ENCODE data around the gene FGF18.
"Not testable (repeated sequence)": the region's sequence is repeated elsewhere in the genome, so short reads cannot be mapped to it uniquely, and the experiment has no call there.

The FGF18 gene, protein sequence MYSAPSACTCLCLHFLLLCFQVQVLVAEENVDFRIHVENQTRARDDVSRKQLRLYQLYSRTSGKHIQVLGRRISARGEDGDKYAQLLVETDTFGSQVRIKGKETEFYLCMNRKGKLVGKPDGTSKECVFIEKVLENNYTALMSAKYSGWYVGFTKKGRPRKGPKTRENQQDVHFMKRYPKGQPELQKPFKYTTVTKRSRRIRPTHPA

DNA sequence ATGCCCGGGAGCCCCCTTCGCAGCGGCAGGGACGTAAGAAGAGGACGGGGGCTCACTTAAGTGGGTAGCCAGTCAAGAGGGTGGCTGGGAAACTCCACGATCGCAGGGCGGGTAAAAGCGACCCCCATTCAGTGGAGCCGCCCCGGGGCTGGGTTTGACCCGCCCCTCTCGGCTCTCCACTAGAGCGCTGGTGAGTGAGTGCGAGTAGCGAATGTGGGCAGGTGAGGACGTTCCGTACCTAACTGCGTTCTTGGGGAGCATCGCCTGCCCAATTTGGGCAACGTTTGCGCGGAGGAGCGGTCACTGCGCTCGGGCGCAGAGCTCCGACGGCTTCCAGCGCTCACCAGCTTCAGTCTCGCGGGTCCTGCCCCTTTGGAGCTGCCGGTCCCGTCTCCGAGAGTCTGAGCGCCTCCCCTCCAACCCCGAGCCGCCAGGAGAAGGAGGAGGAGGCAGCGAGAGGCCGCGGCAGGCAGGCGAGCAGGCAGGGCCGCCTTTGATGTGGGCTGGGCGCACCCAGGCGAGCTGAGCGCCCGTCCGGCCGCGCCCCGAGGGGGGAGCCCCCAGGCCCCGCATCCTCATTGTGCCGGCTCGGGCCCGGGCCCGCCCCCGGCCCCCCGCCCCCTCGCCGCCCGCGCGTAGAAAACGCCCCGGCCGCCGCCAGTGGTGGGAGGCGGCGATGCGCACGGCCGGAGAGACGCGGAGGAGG lies at the start of gene FGF18:
FGF18 (plus strand) TSS at position 666 of the 706 bp plus-strand sequence. CDS start 553 bp downstream, outside the sequence.
- H3K4me3 ChIP-seq (IDR thresholded peaks at IDR 0.05; ENCODE audit: insufficient read depth, low read depth, low read length), result no peak within 1 kb of the TSS
- no peak within 1 kb of the TSS for H3K27ac ChIP-seq
- H3K4me1 ChIP-seq (ENCODE audit: low read depth, poor library complexity, severe bottlenecking), result peaks cover 6% of the 10 kb centered on the region
- no peak within 1 kb of the TSS for H2AFZ ChIP-seq (ENCODE audit: low read depth)
- no peak within 1 kb of the TSS for H3K9ac ChIP-seq
- peak within 1 kb of the TSS; percentile 66; the same call in 1 of the 2 replicates for H3K4me2 ChIP-seq
- TF ChIP-seq, protein P1, sequence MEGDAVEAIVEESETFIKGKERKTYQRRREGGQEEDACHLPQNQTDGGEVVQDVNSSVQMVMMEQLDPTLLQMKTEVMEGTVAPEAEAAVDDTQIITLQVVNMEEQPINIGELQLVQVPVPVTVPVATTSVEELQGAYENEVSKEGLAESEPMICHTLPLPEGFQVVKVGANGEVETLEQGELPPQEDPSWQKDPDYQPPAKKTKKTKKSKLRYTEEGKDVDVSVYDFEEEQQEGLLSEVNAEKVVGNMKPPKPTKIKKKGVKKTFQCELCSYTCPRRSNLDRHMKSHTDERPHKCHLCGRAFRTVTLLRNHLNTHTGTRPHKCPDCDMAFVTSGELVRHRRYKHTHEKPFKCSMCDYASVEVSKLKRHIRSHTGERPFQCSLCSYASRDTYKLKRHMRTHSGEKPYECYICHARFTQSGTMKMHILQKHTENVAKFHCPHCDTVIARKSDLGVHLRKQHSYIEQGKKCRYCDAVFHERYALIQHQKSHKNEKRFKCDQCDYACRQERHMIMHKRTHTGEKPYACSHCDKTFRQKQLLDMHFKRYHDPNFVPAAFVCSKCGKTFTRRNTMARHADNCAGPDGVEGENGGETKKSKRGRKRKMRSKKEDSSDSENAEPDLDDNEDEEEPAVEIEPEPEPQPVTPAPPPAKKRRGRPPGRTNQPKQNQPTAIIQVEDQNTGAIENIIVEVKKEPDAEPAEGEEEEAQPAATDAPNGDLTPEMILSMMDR (conservative IDR thresholded peaks at IDR 0.05; ENCODE audit: low read depth, low read length), result peak; percentile 44
- H3K79me2 ChIP-seq (ENCODE audit: insufficient read depth, low read depth), result no peaks in the 10 kb centered on the region
- H3K36me3 ChIP-seq (ENCODE audit: insufficient read depth), result no peaks in the 10 kb centered on the region
- no peaks in the 10 kb centered on the region for H4K20me1 ChIP-seq (ENCODE audit: insufficient read depth)
- H3K27me3 ChIP-seq (ENCODE audit: insufficient read depth, low read depth), result no peaks in the 10 kb centered on the region

DNA sequence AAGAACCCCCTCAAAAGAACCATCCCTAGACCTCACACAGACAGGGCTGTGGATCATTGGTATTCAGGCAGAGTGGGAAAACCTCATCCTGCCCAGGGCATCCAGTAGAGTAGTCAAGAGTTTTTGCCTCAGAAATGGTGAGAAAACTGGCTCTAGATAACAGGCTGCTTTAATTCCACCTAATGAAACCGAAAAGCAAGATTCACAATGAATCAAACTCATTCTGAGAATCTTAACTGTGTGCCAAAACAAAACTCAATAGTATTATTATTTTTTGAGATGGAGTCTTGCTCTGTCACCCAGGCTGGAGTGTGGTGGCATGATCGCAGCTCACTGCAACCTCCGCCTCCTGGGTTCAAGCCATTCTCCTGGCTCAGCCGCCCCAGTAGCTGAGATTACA lies 49.5 kb upstream of the FGF18 start:
- no peak overlapping the region for H3K9ac ChIP-seq
- no peak overlapping the region for H3K4me2 ChIP-seq
- H2AFZ ChIP-seq (ENCODE audit: low read depth), result no peak overlapping the region
- no peaks in the 10 kb centered on the region for H4K20me1 ChIP-seq (ENCODE audit: insufficient read depth)
- TF ChIP-seq, protein P1 (conservative IDR thresholded peaks at IDR 0.05; ENCODE audit: low read depth, low read length), result no peak
- H3K4me1 ChIP-seq (ENCODE audit: low read depth, poor library complexity, severe bottlenecking), result peaks cover 22% of the 10 kb centered on the region
- no peaks in the 10 kb centered on the region for H3K27me3 ChIP-seq (ENCODE audit: insufficient read depth, low read depth)
- H3K79me2 ChIP-seq (ENCODE audit: insufficient read depth, low read depth), result no peaks in the 10 kb centered on the region
- H3K36me3 ChIP-seq (ENCODE audit: insufficient read depth), result no peaks in the 10 kb centered on the region
- no peak overlapping the region for H3K27ac ChIP-seq
- H3K4me3 ChIP-seq (IDR thresholded peaks at IDR 0.05; ENCODE audit: insufficient read depth, low read depth, low read length), result no peak overlapping the region

DNA sequence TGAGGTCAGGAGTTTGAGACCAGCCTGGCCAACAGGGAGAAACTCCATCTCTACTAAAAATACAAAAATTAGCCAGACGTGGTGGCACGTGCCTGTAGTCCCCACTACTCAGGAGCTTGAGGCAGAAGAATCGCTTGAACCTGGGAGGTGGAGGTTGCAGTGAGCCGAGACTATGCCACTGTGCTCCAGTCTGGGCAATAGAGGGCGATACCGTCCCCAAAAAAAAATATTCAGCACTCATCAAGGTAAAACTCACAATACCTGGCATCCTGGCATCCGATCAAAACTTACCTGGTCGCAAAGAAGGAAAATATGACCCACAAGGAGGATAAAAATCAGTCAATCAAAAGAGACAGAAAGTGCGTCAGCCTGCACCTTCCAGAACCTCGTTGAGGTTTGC lies 48.6 kb upstream of the FGF18 start:
- H3K27ac ChIP-seq; H3K9ac ChIP-seq; H3K4me2 ChIP-seq; H3K79me2 ChIP-seq (ENCODE audit: insufficient read depth, low read depth); H3K36me3 ChIP-seq (ENCODE audit: insufficient read depth); H3K27me3 ChIP-seq (ENCODE audit: insufficient read depth, low read depth); H2AFZ ChIP-seq (ENCODE audit: low read depth); H4K20me1 ChIP-seq (ENCODE audit: insufficient read depth); H3K4me3 ChIP-seq (IDR thresholded peaks at IDR 0.05; ENCODE audit: insufficient read depth, low read depth, low read length): not testable (repeated sequence)
- peaks cover 22% of the 10 kb centered on the region for H3K4me1 ChIP-seq (ENCODE audit: low read depth, poor library complexity, severe bottlenecking)

DNA sequence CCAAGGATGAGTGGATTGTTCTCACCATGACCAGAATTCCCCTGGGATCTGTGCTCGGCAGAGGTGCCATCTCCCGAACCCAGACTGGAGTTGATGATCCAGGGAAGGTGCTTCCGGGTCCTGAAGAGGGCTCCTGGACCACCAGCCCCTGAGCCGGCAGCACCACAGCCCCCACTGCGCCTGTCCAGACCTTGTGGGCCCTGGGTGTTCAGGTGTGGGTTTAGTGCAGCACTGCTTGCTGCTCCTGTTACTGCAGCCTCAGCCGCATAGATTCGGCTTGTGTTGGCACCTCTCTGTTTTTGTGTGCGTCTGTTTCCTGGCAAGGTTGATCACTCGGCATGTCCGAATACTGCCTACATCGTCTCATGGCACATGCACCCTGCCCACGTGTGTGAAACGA lies 48.1 kb upstream of the FGF18 start:
- Histone ChIP-seq H3K27me3 (ENCODE audit: insufficient read depth, low read depth) (no peaks in the 10 kb centered on the region), H3K27ac (no peak overlapping the region), H3K4me3 (IDR thresholded peaks at IDR 0.05; ENCODE audit: insufficient read depth, low read depth, low read length) (no peak overlapping the region), H3K79me2 (ENCODE audit: insufficient read depth, low read depth) (no peaks in the 10 kb centered on the region), H2AFZ (ENCODE audit: low read depth) (no peak overlapping the region), H3K4me2 (no peak overlapping the region), H3K36me3 (ENCODE audit: insufficient read depth) (no peaks in the 10 kb centered on the region), H4K20me1 (ENCODE audit: insufficient read depth) (no peaks in the 10 kb centered on the region), H3K9ac (no peak overlapping the region), H3K4me1 (ENCODE audit: low read depth, poor library complexity, severe bottlenecking) (peaks cover 22% of the 10 kb centered on the region)
- TF ChIP-seq, protein P1 (conservative IDR thresholded peaks at IDR 0.05; ENCODE audit: low read depth, low read length), result no peak

DNA sequence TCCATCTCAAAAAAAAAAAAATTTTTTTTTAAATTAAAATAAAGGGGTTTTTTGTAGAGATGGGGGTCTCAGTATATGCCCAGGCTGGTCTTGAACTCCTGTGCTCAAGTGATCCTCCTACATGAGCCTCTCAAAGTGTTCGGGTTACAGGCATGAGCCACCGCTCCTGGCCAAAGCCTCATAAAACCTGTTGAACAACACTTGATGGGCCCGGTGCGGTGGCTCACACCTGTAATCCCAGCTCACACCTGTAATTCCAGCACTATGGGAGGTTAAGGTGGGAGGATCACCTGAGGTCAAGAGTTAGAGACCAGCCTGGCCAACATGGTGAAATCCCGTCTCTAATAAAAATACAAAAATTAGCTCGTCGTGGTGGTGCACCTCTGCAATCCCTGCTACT lies 39.5 kb upstream of the FGF18 start:
- Histone ChIP-seq H3K4me1 (ENCODE audit: low read depth, poor library complexity, severe bottlenecking) (no peaks in the 10 kb centered on the region), H3K4me3 (IDR thresholded peaks at IDR 0.05; ENCODE audit: insufficient read depth, low read depth, low read length) (no peak overlapping the region), H4K20me1 (ENCODE audit: insufficient read depth) (no peaks in the 10 kb centered on the region), H3K79me2 (ENCODE audit: insufficient read depth, low read depth) (no peaks in the 10 kb centered on the region), H3K4me2 (no peak overlapping the region), H2AFZ (ENCODE audit: low read depth) (no peak overlapping the region), H3K27ac (no peak overlapping the region), H3K27me3 (ENCODE audit: insufficient read depth, low read depth) (no peaks in the 10 kb centered on the region), H3K36me3 (ENCODE audit: insufficient read depth) (no peaks in the 10 kb centered on the region), H3K9ac (no peak overlapping the region)
- TF ChIP-seq, protein P1 (conservative IDR thresholded peaks at IDR 0.05; ENCODE audit: low read depth, low read length), result no peak

DNA sequence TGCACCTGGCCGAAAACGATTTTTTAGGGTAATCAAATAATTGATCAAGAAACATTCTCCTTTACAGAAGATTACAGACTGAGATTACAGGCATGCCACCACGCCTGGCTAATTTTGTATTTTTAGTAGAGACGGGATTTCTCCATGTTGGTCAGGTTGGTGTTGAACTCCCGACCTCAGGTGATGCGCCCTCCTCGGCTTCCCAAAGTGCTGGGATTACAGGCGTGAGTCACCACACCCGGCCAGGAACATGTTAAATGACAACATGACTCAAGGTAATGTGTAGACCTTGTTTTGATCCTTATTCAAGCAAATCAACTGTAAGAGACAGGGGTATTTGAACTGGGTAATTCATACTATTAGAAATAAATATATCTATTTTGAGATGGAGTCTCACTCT lies 35.0 kb upstream of the FGF18 start:
- H3K4me1 ChIP-seq (ENCODE audit: low read depth, poor library complexity, severe bottlenecking); H3K9ac ChIP-seq; H3K4me2 ChIP-seq; H3K36me3 ChIP-seq (ENCODE audit: insufficient read depth); H3K4me3 ChIP-seq (IDR thresholded peaks at IDR 0.05; ENCODE audit: insufficient read depth, low read depth, low read length); H3K27me3 ChIP-seq (ENCODE audit: insufficient read depth, low read depth); H3K27ac ChIP-seq; H4K20me1 ChIP-seq (ENCODE audit: insufficient read depth); H2AFZ ChIP-seq (ENCODE audit: low read depth): not testable (repeated sequence)
- peaks cover 18% of the 10 kb centered on the region for H3K79me2 ChIP-seq (ENCODE audit: insufficient read depth, low read depth)

DNA sequence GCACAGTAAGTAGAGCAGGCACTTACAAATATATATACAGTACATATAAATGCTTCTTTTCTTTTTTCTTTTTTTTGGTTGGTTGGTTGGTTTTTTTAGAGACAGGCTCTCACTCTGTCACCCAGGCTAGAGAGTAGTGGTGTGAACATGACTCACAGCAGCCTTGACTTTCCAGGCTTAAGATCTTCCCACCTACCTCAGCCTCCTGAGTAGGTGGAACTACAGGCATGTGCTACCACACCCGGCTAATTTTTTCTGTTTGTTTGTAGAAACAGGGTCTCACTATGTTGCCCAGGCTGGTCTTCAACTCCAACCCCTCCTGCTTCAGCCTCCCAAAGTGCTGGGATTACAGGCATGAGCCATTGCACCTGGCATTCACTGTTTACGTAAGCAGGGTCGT lies 34.4 kb upstream of the FGF18 start:
- Histone ChIP-seq H4K20me1 (ENCODE audit: insufficient read depth) (peaks cover 15% of the 10 kb centered on the region), H3K79me2 (ENCODE audit: insufficient read depth, low read depth) (peaks cover 23% of the 10 kb centered on the region)
- H3K4me3 ChIP-seq (IDR thresholded peaks at IDR 0.05; ENCODE audit: insufficient read depth, low read depth, low read length); H3K36me3 ChIP-seq (ENCODE audit: insufficient read depth); H3K27me3 ChIP-seq (ENCODE audit: insufficient read depth, low read depth); H3K9ac ChIP-seq; H2AFZ ChIP-seq (ENCODE audit: low read depth); H3K27ac ChIP-seq; H3K4me1 ChIP-seq (ENCODE audit: low read depth, poor library complexity, severe bottlenecking); H3K4me2 ChIP-seq: not testable (repeated sequence)

All from KMS-11 (cell line).